NCI-H2227 (cell line): ENCODE results near the gene MBD3L3.
"Not testable (repeated sequence)": the region's sequence is repeated elsewhere in the genome, so short reads cannot be mapped to it uniquely, and the experiment has no call there.

ENCODE experiments used
- DNase-seq: peaks from one replicate; lab custom pipeline; 2025; ENCODE audit not compliant: unreplicated experiment; lab: John Stamatoyannopoulos, UW

Gene MBD3L3

DNA sequence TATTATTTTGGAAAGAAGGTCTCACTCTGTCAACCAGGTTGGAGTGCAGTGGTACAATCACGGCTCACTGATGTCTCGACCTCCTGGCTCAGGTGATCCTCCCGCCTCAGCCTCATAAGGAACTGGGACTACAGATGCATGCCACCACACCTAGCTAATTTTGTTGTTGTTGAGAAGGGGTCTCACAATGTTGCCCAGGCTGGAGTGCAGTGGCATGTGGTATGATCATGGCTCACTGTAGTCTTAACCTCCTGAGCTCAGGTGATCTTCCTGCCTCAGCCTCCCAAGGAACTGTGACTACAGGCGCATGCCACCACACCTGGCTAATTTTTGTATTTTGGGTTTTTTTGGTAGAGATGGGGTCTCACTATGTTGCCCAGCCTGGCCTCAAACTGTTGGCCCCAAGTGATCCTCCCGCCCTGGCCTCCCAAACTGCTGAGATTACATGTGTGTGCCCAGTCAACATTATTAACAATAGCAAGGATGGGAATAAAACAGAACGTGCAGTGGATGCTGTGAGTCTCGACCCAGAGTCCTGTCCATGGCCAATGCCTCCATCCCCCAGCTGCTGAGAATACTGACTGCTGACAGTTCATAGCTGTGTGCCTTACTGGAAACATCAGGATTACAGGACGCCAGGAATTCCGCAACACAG lies 5.4 kb upstream of the MBD3L3 start:
- no peak for DNase-seq

DNA sequence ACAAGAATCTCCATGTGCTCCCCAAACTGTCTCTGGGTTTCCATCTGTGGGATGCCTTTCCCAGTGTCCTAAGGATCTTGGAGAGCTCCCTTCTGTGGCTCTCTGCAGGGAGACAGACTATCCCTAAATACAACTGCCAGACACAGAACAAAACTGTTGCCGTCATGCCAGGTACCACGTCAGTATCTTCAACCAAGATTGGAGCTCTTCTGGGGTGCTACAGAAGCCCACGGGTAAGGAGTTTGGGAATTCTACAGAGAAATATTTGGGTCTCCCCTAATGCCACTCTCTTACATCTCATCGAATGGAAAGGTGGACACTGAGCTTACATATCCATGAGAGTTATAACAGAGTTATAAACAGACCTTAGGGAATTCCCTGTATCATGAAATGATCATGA lies 4.9 kb upstream of the MBD3L3 start:
- no peak for DNase-seq

DNA sequence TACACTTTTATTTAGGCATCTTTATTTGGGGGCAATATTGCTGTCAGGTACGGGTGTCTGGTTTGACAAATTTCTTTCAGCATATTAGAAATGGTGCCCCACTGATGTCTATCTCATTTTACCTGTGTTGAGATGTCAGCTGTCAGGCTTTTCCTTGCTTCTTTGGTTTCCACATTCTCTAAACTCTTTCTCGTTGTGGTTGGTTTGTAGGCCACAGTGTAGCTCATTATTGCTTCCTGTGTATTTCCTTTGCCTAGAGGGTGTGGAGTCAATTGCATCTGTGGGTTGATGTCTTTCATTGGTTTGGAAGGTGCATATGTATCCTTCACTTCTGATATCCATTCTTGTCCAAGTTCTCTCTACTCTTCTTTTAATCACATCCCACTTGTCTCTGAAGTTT lies 1.5 kb upstream of the MBD3L3 start:
- DNase-seq: not testable (repeated sequence)

DNA sequence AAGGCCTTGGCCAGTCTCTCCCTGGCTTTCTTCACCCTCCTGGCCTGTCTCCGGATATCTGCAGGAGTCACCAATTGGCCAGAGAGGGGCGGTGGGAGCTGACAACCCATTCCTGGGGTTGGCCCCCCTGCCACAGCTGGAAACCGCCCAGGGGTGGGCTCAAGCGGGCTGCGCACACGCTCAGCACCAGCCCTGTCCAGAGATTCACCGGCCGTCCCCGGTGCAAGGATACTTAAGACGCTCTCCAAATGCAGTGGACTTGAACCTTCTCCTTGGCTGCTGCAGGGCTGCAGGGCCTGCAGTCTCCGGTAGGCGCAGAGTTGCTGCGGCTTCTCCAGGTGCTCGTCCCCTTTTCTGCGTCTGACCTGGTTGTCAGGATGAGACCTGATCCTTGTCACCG lies 2.1 kb downstream of the MBD3L3 start:
- DNase-seq: not testable (repeated sequence)

DNA sequence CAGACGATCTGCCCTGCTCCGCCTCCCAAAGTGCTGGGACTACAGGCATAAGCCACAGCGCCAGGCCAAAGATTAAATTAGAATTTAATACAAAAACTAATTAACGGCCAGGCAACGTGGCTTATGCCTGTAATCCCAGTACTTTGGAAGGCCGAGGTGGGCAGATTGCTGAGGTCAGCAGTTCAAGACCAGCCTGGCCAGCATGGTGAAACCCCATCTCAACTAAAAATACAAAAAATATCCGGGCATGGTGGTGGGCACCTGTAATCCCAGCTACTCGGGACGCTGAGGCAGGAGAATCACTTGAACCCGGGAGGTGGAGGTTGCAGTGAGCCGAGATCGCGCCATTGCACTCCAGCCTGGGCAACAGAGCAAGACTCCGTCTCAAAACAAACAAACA lies 2.8 kb downstream of the MBD3L3 start:
- not testable (repeated sequence) for DNase-seq

DNA sequence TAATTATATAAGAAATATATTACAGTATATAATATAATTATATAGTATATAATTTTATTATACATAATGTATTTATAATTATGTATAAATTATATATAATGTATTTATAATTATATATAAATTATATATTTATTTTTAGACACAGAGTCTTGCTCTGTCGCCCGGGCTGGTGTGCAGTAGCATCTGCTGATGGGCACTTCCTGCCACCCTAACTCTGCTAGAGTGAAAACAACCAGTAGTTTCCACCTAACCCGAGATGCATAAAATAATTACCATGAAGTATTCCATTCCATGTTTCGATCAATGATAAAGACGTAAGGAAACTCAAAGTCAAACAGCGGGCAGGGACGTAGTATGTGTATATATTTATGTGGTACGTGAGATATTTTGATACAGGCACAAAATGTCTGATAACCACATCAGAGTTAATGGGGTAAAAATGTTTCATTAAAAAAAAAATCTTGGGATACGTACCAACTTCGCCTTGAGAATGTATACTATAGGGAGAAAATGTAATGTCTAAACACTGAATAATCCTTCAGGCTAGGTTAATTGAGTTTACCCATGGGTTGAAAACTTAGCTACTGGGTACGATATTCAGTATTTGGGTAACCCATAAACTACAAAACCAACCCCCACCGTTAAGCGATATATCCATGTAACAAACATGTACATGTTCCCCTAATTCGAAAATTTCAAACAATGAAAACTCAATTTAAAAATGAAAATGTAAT lies 3.7 kb downstream of the MBD3L3 start:
- not testable (repeated sequence) for DNase-seq

DNA sequence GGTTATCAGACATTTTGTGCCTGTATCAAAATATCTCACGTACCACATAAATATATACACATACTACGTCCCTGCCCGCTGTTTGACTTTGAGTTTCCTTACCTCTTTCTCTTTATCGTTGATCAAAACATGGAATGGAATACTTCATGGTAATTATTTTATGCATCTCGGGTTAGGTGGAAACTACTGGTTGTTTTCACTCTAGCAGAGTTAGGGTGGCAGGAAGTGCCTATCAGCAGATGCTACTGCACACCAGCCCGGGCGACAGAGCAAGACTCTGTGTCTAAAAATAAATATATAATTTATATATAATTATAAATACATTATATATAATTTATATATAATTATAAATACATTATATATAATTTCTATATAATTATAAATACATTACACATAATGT lies 5.6 kb downstream of the MBD3L3 start:
- DNase-seq: not testable (repeated sequence)

DNA sequence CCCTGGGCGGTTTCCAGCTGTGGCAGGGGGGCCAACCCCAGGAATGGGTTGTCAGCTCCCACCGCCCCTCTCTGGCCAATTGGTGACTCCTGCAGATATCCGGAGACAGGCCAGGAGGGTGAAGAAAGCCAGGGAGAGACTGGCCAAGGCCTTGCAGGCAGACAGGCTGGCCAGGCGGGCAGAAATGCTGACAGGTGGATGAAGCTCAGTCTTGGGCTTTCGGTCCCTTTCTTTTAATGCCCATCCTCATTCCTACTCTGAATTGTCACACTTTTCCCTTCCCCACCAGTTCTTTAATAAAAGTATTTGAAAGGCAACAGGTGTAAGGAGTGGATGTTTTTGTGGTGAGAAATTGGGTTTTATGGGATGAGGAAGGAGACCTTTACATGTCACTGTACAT lies 7.1 kb downstream of the MBD3L3 start:
- DNase-seq: not testable (repeated sequence)

DNA sequence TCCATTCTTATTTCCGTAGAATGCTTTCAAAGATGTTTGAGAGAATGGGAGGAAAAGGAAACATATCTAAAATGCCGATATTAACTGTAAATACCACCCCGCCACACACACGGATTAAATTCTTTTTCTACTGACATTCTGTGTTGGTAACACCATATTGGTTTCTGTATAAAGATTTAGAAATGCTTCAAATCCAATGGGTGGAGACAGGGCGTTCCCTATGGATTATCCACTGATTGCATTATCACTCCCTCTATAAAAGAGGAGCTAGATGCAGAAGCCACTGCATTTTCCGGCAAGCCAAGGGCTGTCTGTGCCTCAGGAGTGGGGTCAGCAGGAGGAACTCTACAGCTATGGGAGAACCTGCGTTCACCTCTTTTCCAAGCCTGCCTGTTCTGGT lies 9.5 kb downstream of the MBD3L3 start, which contains the start of gene MBD3L2:
Gene MBD3L2 (plus strand): TSS at position 301 of the 400 bp plus-strand sequence. CDS start 53 bp downstream, at position 354.
- DNase-seq: not testable (repeated sequence)

DNA sequence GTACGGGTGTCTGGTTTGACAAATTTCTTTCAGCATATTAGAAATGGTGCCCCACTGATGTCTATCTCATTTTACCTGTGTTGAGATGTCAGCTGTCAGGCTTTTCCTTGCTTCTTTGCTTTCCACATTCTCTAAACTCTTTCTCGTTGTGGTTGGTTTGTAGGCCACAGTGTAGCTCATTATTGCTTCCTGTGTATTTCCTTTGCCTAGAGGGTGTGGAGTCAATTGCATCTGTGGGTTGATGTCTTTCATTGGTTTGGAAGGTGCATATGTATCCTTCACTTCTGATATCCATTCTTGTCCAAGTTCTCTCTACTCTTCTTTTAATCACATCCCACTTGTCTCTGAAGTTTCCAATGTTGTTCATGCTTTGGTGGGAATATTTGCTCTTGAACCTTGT lies 16.9 kb downstream of the MBD3L3 start:
- DNase-seq: not testable (repeated sequence)

DNA sequence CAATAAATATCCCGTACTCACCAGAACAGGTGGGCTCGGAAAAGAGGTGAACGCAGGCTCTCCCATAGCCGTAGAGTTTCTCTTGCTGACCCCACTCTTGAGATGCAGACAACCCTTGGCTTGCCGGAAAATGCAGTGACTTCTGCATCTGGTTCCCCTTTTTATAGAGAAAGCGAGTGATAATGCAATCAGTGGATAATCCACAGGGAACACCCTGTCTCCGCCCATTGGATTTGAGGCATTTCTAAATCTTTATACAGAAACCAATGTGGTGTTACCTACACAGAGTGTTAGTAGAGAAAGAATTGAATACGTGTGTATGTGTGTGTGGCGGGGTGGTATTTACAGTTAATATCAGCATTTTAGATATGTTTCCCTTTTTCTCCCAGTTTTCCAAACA lies 18.4 kb downstream of the MBD3L3 start, which contains the start of gene MBD3L4:
Gene MBD3L4 (minus strand): TSS at position 101 of the 400 bp plus-strand sequence. CDS start 35 bp downstream, at position 66.
- not testable (repeated sequence) for DNase-seq

DNA sequence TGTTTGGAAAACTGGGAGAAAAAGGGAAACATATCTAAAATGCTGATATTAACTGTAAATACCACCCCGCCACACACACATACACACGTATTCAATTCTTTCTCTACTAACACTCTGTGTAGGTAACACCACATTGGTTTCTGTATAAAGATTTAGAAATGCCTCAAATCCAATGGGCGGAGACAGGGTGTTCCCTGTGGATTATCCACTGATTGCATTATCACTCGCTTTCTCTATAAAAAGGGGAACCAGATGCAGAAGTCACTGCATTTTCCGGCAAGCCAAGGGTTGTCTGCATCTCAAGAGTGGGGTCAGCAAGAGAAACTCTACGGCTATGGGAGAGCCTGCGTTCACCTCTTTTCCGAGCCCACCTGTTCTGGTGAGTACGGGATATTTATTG lies 28.2 kb downstream of the MBD3L3 start, which contains the start of gene MBD3L5:
Gene MBD3L5 (plus strand): TSS at position 301 of the 400 bp plus-strand sequence. CDS start 34 bp downstream, at position 335.
- DNase-seq: not testable (repeated sequence)

DNA sequence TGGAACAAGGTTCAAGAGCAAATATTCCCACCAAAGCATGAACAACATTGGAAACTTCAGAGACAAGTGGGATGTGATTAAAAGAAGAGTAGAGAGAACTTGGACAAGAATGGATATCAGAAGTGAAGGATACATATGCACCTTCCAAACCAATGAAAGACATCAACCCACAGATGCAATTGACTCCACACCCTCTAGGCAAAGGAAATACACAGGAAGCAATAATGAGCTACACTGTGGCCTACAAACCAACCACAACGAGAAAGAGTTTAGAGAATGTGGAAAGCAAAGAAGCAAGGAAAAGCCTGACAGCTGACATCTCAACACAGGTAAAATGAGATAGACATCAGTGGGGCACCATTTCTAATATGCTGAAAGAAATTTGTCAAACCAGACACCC lies 29.7 kb downstream of the MBD3L3 start:
- DNase-seq: not testable (repeated sequence)

DNA sequence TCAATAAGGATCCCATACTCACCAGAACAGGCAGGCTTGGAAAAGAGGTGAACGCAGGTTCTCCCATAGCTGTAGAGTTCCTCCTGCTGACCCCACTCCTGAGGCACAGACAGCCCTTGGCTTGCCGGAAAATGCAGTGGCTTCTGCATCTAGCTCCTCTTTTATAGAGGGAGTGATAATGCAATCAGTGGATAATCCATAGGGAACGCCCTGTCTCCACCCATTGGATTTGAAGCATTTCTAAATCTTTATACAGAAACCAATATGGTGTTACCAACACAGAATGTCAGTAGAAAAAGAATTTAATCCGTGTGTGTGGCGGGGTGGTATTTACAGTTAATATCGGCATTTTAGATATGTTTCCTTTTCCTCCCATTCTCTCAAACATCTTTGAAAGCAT lies 37.1 kb downstream of the MBD3L3 start, which contains the start of gene MBD3L2B:
Gene MBD3L2B (minus strand): TSS at position 101 of the 400 bp plus-strand sequence. CDS start 34 bp downstream, at position 67.
- DNase-seq: not testable (repeated sequence)

DNA sequence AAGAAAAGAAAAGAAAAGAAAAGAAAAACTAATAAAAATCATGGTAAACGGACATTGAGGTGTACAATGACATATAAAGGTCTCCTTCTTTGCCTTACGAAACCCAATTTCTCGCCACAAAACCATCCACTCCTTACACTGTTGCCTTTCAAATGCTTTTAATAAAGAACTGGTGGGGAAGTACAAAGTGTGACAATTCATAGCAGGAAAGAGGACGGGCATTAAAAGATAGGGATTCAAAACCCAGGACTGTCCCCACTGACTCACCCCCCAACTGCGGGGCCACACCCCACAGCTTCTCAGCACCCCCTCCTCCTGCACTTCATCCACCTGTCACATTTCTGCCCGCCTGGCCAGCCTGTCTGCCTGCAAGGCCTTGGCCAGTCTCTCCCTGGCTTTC lies 39.6 kb downstream of the MBD3L3 start:
- no peak for DNase-seq

DNA sequence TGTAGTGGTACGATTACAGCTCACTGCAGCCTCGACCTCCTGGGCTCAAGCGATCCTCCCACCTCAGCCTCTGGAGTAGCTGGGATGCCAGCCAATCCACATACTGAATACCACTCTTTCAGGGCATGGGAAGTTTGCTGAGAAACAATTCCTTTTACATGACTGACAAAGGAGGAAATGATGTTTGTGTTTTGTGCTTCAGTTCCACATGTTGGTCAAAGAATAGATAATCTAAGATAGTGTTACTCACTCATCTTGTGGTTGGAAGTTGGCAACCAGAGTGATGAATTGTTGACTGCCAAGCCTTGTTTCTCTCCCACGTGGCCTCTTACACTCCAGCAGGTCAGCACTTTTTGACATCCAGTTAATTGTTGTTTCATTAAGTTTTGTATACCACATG lies 44.8 kb downstream of the MBD3L3 start:
- no peak for DNase-seq

DNA sequence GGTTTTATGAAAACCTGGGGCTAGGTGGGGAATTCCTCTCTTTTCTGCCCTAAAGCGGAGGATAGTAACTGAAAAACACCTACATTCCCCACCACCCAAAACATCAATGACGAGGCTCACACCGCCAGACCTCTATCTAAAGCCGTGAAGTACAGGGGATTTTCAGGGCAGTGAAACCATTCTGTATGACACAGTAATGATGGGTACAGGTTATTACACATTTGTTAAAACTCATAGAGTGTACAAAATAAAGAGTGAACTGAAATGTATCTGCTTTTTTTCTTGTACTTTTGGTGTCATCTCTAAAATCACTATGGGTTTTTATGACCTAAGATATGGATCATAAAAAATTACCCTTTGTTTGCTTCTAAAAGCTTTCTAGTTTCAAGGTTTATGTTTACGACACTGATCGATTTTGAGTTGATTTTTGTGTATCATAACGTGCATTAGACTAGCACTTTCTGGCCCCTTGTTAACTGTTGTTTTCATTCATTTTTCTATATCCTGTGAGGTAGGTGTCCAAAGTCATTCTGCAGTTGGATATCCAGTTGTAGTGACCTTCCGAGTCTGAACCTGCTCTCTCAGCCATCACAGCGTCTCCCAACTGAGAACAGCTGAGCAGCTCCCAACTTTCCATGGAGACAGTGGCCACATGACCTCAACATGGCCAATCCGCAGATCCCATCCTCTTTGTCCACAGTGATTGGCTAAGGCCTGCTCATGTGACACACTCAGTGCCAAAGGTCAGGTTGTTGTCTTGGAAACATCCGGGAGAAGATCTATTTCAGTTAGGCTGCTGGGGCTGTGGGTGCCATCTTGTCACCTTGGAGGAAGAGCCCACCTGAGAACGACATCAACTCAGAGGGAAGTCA lies 47.5 kb downstream of the MBD3L3 start:
- DNase-seq: no peak

DNA sequence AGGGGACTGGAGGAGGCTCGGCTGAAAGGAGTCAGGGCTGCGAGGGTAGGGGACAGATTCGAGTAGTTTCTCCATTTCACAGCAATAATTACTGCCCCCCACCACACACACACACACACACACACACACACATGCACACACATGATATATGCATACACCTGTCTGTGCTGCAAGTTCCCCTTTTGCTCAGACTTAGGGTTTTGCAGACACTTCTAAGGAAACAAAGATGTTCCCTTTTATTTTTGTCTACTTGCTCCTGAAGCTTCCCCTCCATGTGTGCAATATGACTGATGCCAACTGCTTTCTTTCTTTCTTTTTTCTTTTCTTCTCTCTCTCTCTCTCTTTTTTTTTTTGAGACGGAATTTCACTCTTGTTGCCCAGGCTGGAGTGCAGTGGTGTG lies 50.6 kb downstream of the MBD3L3 start:
- DNase-seq: no peak
